Measurements from ENCODE around the gene LIX1. TPM values are rescaled to one million over a fixed set of nuclear protein-coding genes. Genes with fewer than 3 reads are reported as not detected.

Gene LIX1
- total and polyA plus RNA-seq, 12 donors: 0.01 TPM; not detected in 11

DNA sequence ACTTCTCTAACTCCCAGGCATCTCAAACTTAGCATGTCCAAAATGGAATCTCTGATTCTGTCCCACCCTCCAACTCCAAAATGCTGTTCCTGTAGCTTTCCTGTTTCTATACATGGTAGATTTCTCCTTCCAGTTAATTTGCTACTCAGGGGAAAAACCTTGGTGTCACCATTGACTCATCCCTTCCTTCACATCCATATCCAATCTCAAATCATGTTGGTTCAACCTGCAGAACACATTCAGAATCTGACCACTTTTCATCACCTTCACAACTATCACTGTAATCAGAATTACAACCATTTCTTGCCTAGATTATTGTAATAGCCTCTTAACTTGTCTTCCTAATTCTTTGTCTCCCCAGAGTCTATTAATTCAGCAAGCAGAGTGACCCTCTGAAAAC lies 29.8 kb upstream of the LIX1 start:
- Histone ChIP-seq H3K27me3 (no peaks in the 10 kb centered on the region), H3K4me3 (no peak overlapping the region), H3K4me1 (peaks cover 0 to 2% (median 0%) of the 10 kb centered on the region in 9 donors), H3K36me3 (peaks cover 0 to 100% (median 62%) of the 10 kb centered on the region in 9 donors), H3K9me3 (no peaks in the 10 kb centered on the region), H3K27ac (no peak overlapping the region)
- no peak for DNase-seq
- no peak for ATAC-seq
- intact Hi-C loops (cut with DNase I): no loop called here
- TF ChIP-seq, protein P1, sequence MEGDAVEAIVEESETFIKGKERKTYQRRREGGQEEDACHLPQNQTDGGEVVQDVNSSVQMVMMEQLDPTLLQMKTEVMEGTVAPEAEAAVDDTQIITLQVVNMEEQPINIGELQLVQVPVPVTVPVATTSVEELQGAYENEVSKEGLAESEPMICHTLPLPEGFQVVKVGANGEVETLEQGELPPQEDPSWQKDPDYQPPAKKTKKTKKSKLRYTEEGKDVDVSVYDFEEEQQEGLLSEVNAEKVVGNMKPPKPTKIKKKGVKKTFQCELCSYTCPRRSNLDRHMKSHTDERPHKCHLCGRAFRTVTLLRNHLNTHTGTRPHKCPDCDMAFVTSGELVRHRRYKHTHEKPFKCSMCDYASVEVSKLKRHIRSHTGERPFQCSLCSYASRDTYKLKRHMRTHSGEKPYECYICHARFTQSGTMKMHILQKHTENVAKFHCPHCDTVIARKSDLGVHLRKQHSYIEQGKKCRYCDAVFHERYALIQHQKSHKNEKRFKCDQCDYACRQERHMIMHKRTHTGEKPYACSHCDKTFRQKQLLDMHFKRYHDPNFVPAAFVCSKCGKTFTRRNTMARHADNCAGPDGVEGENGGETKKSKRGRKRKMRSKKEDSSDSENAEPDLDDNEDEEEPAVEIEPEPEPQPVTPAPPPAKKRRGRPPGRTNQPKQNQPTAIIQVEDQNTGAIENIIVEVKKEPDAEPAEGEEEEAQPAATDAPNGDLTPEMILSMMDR (IDR thresholded peaks at IDR 0.05): no peak

DNA sequence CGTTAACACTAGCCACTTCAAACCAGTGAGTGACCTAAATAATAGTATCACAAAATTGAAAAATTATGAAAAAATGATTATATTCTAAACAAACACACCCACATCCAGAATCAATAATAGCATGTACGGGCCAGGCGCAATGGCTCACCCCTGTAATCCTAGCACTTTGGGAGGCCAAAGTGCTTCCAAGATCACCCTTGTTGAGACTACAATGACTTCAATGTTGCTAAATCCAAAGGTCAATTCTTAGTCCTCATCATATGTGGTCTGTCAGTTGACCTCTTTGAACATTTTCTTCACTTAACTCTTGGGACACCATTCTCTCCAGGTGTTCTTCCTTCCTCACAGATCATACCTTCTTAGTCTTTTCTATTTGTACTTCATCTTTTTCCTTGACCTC lies 29.3 kb upstream of the LIX1 start:
- Histone ChIP-seq H3K9me3 (no peaks in the 10 kb centered on the region), H3K4me1 (peaks cover 0 to 7% (median 0%) of the 10 kb centered on the region in 9 donors), H3K36me3 (peaks cover 0 to 100% (median 62%) of the 10 kb centered on the region in 9 donors), H3K4me3 (no peak overlapping the region), H3K27me3 (no peaks in the 10 kb centered on the region), H3K27ac (no peak overlapping the region)
- TF ChIP-seq, protein P1 (IDR thresholded peaks at IDR 0.05): no peak
- ATAC-seq (no peak), DNase-seq (no peak)
- intact Hi-C loops (cut with DNase I): no loop called here
- WGBS, 2 donors: 92 to 93% methylated on average over 3 of the region's 3 CpGs

DNA sequence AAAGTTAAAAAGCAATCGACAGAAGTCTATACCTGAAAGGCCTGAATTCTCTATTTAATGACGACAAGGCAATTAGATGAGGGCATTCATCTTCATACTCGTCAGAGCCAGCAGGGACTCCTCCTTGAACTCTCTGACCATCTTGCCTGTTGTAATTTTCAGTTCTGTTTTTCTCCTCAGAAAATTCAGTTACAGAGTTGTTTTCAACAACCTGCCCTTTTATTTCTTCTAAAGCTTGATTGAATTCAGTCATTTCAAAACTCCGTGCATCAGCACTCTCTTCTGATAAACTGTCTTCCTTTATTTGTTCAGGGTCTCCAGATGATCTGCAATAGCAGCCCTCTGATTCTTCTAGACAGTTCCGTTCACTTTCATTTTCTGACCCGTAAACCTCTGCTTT lies 25.0 kb upstream of the LIX1 start:
- 70 to 75% methylated on average over 6 of the region's 6 CpGs for WGBS, 2 donors
- H3K27me3 ChIP-seq: no peaks in the 10 kb centered on the region
- no peak overlapping the region for H3K4me3 ChIP-seq
- intact Hi-C loops (cut with DNase I): loop anchor here in 6 of 10 donors (10.0 kb wide), 4 partner anchors 173 to 823 kb away; no protein-coding TSS in a partner anchor
- H3K4me1 ChIP-seq: peaks cover 0 to 14% (median 0%) of the 10 kb centered on the region in 9 donors
- no peaks in the 10 kb centered on the region for H3K9me3 ChIP-seq
- DNase-seq (no peak), ATAC-seq (no peak)
- H3K36me3 ChIP-seq: peaks cover 0 to 100% (median 46%) of the 10 kb centered on the region in 9 donors
- no peak overlapping the region for H3K27ac ChIP-seq
- TF ChIP-seq, protein P1 (IDR thresholded peaks at IDR 0.05): no peak

DNA sequence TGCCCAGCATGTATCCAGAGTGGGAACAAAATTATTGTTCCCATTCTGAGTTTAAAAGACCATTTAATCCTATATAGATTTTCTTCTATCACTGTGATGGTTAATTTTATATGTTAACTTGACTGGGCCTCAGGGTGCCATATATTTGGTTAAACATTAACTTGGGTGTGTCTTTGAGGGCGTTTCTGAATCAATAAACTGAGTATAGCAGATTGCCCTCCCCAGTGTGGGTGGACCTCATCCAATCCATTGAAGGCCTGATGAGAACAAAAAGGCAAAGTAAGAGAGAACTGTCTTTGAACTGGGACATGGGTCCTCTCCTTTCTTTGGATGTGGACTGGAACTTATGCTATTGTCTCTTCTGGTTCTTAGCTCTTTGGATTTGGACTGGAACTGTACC lies 23.3 kb upstream of the LIX1 start:
- TF ChIP-seq, protein P1 (IDR thresholded peaks at IDR 0.05): no peak
- Histone ChIP-seq H3K4me1 (peaks cover 0 to 14% (median 0%) of the 10 kb centered on the region in 9 donors), H3K9me3 (no peaks in the 10 kb centered on the region), H3K27me3 (no peaks in the 10 kb centered on the region), H3K27ac (no peak overlapping the region), H3K36me3 (peaks cover 0 to 100% (median 40%) of the 10 kb centered on the region in 9 donors), H3K4me3 (no peak overlapping the region)
- DNase-seq (no peak), ATAC-seq (no peak)
- intact Hi-C loops (cut with DNase I): loop anchor here in 6 of 10 donors (10.0 kb wide), 4 partner anchors 171 to 821 kb away; no protein-coding TSS in a partner anchor
- 61 to 64% methylated on average over 1 of the region's 1 CpG for WGBS, 2 donors
